ENCODE measurements around the gene FAM237B.
A peak's percentile ranks its signal among the peaks of the same experiment; 100 is the strongest.
"Not testable (repeated sequence)": the region's sequence is repeated elsewhere in the genome, so short reads cannot be mapped to it uniquely, and the experiment has no call there.

The FAM237B gene

GRCh38 chr7:90320801-90321494 lies at the start of gene FAM237B:
Gene FAM237B (minus strand): TSS chr7:90321304. CDS start chr7:90319748, 1,556 bp downstream.
- peak; percentile 32 for DNase-seq

- no peak for DNase-seq
These were observed 30.9 kb upstream of the FAM237B start for GRCh38 chr7:90351987-90352386.

GRCh38 chr7:90350032-90350431 lies 28.9 kb upstream of the FAM237B start:
- not testable (repeated sequence) for DNase-seq

GRCh38 chr7:90349305-90349704 lies 28.2 kb upstream of the FAM237B start:
- no peak for DNase-seq

- DNase-seq = no peak
These were observed 26.7 kb upstream of the FAM237B start for GRCh38 chr7:90347759-90348158.

GRCh38 chr7:90346336-90347125 lies 25.4 kb upstream of the FAM237B start, which contains the start of gene GTPBP10:
Gene GTPBP10 (plus strand): TSS chr7:90346716. CDS start chr7:90346742, 26 bp downstream.
- DNase-seq = peak; percentile 93

- DNase-seq = peak; percentile 44
These were observed 24.7 kb upstream of the FAM237B start for GRCh38 chr7:90345595-90346335.

GRCh38 chr7:90345016-90345415 lies 23.9 kb upstream of the FAM237B start:
- DNase-seq = no peak

GRCh38 chr7:90337106-90337505 lies 16.0 kb upstream of the FAM237B start:
- DNase-seq = peak; percentile 68

GRCh38 chr7:90334926-90335325 lies 13.8 kb upstream of the FAM237B start:
- not testable (repeated sequence) for DNase-seq

- no peak for DNase-seq
These were observed 13.2 kb upstream of the FAM237B start for GRCh38 chr7:90334193-90334843.

- DNase-seq = no peak
These were observed 5.4 kb upstream of the FAM237B start for GRCh38 chr7:90326500-90326899.

GRCh38 chr7:90322837-90323236 lies 1.7 kb upstream of the FAM237B start:
- DNase-seq = no peak

- DNase-seq = no peak
These were observed 695 bp downstream of the FAM237B start for GRCh38 chr7:90320418-90320800.

GRCh38 chr7:90320014-90320413 lies 1.1 kb downstream of the FAM237B start:
- no peak for DNase-seq

GRCh38 chr7:90313907-90314306 lies 7.2 kb downstream of the FAM237B start:
- DNase-seq = no peak

- DNase-seq = no peak
These were observed 8.4 kb downstream of the FAM237B start for GRCh38 chr7:90312745-90313144.

- DNase-seq = no peak
These were observed 9.9 kb downstream of the FAM237B start for GRCh38 chr7:90311175-90311574.

GRCh38 chr7:90309872-90310271 lies 11.2 kb downstream of the FAM237B start:
- DNase-seq = no peak

- DNase-seq = no peak
These were observed 17.9 kb downstream of the FAM237B start for GRCh38 chr7:90303241-90303640.

GRCh38 chr7:90298145-90299038 lies 22.7 kb downstream of the FAM237B start:
- peak; percentile 65 for DNase-seq
